HG02852 (cell line): ENCODE data around the gene GNB3.
A peak's percentile ranks its signal among the peaks of the same experiment; 100 is the strongest.
"Not testable (repeated sequence)": the region's sequence is repeated elsewhere in the genome, so short reads cannot be mapped to it uniquely, and the experiment has no call there.

Experiments
- ATAC-seq: cut with Tn5 transposase; IDR thresholded peaks from one replicate; pipeline ENCODE4 v1.9.1; 2021; ENCODE audit warnings: mild to moderate bottlenecking, moderate library complexity; ENCODE audit not compliant: unreplicated experiment

Gene GNB3

DNA sequence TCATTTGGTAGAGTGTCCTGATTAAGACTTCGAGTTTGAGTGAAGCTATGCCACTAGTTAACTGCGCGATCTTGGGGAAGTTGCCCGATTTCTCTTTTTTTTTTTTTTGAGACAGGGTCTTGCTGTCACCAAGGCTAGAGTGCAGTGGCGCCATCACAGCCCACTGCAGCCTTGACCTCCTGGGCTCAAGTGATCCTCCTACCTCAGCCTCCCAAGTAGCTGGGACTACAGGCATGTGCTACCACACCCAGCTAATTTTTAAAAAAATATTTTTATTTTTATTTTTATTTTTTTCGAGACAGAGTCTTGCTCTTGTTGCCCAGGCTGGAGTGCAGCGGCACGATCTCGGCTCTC, 33.3 kb downstream of the GNB3 start:
- not testable (repeated sequence) for ATAC-seq

DNA sequence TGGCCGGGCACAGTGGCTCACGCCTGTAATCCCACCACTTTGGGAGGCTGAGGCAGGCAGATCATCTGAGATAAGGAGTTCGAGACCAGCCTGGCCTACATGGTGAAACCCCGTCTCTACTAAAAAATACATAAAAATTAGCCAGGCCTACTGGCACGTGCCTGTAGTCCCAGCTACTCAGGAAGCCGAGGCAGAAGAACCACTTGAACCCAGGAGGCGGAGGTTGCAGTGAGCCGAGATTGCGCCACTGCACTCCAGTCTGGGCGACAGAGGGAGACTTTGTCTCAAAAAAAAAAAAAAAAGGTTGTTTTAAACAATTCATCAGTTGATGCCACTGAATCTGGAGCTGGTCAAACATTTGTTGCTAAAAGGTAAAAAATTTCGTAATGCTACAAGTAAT, 39.1 kb downstream of the GNB3 start:
- ATAC-seq: not testable (repeated sequence)

DNA sequence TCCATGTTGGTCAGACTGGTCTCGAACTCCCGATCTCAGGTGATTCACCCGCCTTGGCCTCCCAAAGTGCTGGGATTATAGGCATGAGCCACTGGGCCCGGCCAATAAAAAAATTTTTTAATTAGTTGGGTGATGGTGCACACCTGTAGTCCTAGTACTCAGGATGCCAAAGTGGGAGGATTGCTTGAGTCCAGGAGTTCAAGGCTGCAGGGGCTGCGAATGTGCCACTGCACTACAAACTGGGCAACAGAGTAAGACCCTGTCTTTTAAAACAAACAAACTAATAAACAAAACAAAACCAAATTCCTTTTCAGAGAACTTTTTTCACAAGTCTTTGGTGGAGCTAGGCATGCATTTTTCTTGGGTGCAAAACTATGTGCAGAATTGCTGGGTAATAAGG, 42.5 kb downstream of the GNB3 start:
- ATAC-seq: no peak

DNA sequence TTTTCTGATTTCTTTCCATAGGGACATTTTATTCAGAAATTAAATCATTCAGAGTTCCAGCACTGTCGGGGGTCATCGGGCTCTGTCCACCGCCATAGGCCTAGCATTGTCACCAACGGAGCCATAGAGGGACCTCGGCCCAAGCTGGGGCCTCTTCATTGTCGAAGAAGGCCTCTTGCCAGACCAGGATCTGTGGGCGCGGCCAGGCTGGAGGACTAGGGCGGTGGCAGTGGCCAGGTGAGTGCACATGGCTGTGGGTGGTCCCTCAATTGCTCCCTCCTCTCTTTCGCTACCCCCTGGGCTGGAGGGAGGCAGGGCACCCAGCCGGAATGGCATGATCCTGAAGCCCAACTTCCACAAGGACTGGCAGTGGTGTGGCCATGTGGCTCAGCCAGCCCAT, 43.0 kb downstream of the GNB3 start:
- no peak for ATAC-seq

DNA sequence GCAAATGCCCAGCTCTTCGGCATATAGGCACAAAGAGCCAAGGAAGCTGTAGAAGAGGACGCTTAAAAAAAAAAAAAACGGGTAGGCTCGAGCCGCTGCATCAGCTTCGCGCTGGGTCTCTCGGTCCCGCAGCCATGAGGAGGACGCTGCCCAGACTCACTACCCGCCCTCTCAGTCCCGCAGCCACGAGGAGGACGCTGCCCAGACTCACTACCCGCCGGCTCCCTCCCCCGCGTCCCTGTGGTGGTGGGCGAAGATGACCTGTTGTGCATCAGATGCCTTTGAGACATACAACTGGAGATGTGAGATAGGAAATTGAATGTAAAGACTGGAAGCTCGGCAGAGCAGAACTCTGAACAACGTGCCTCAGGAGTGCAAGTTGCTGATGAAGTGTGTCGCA, 43.8 kb downstream of the GNB3 start:
- no peak for ATAC-seq

DNA sequence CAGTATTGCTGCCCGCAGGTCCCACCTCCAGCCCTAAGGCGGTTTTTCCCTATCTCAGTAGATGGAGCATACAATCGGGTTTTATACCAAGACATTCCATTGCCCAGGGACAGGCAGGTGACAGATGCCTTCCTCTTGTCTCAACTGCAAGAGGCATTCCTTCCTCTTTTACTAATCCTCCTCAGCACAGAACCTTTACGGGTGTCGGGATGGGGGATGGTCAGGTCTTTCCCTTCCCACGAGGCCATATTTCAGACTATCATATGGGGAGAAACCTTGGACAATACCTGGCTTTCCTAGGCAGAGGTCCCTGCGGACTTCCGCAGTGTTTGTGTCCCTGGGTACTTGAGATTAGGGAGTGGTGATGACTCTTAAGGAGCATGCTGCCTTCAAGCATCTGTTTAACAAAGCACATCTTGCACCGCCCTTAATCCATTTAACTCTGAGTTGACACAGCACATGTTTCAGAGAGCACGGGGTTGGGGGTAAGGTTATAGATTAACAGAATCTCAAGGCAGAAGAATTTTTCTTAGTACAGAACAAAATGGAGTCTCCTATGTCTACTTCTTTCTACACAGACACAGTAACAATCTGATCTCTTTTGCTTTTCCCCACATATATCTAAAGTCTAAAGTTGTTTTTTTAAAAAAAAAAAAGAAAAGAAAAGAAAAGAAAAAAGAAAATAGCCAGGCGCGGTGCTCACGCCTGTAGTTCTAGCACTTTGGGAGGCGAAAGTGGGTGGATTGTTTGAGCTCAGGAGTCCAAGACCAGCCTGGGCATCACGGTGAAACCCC, 45.7 kb downstream of the GNB3 start:
- not testable (repeated sequence) for ATAC-seq

DNA sequence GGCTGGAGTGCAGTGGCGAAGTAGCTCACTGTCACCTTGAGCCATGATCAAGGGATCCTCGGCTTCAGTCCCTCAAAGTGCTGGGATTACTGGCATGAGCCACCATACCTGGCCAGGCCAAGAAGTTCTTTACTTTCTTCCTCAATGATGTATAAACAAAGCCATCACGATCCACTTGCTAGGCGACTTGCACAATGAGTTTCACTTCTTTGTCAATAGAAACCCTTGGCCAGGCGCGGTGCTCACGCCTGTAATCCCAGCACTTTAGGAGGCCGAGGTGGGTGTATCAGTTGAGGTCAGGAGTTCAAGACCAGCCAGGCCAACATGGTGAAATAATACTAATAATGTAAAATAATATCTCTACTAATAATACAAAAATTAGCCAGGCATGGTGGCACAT, 46.7 kb downstream of the GNB3 start:
- no peak for ATAC-seq

DNA sequence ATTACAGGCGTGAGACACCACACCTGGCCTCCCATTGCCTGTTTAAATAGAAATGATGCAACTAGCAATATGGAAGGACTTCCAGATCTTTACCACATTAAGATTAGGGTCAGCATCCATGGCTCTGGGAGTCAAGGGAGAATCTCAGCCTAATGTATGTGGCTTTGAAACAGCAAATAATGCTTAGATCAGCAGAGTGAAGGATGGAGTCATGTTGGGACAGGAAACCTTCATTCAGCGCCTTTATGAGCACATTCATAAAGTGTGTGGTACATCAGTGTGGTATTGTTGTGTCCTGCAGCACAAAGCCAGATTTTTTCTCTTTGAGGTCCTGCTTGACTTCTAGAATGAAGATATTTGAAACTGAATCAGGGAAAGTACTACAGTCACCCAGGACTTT, 47.6 kb downstream of the GNB3 start:
- ATAC-seq: no peak

DNA sequence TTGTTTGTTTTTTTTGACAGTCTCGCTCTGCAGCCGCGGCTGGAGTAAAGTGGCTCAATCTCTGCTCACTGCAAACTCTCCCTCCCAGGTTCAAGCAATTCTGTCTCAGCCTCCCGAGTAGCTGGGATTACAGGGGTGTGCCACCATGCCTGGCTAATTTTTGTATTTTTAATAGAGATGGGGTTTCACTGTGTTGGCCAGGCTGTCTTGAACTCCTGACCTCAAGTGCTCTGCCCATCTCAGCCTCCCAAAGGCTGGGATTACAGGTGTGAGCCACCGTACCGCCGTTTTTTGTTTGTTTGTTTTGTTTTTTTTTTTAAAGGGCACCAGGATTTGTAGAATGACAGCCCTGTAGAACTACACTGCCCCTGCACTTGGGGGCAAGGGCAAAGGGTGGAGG, 48.1 kb downstream of the GNB3 start:
- not testable (repeated sequence) for ATAC-seq

DNA sequence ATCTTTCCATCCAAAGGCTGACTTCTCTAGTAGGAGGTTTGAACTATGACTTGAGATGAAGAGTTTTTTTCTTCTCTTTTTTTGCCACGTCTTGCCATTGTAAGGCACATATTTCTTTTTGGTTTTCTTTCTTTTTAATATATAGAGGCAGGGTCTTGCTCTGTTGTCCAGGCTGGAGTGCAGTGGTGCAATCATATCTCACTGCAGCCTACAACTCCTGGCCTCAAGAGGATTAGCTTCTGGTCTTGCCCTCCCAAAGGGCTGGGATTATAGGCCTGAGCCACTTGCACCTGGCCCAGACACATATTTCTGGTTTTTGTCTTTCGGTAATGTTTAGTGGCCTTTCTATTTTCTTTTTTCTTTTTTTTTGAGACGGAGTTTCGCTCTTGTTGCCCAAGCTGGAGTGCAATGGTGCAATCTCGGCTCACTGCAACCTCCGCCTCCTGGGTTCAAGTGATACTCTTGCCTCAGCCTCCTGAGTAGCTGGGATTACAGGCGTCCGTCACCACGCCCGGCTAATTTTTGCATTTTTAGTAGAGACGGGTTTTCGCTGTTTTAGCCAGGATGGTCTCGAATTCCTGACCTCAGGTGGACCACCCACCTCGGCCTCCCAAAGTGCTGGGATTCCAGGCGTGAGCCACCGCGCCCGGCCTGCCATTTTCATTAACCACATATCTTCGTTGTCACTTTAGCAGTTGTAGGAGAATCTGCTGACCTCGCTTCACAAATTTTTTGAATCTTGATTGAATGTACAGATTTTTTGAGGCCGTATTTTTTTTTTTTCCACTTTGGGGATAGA, 49.2 kb downstream of the GNB3 start:
- not testable (repeated sequence) for ATAC-seq

DNA sequence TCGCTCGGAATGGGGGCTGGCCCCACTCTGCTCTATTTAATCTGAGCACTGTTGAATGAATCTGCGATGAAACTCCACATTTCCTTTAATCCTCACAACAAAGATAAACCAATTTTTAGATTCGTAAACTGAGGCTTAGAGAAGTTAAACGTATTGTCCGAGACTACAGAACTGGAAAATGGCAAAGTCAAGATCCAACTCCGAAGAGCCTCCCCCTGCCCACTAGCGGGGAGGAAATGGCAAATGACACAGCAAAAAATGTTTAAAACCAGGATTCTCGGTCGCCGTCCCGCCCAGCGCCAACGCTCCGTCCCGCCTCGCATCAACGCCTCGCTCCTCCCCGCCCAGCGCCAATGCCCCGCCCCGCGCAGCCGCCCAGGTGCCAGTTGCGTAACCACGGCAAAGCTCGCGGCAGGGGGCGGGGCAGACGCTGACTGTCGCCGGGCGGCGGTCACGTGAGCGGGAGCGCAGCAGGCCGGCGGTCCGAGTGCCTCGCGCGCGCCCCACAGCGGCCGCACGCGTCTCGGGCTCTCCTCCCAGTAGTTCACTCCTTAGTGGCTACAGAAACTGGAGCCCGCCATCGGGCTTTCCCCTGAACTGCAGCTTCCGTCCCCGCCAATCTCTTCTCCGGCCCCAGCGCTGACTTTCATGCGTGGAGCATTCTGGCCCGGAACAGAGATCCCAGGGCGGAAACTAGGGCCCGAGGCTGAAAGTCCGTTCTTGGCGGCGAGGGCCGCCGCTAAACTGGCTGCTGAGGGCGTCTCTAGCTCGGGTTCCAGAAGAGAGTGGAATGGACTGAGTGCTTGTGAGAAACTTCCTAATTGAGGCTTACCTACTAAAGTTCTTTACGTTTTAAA, 50.3 kb downstream of the GNB3 start:
- ATAC-seq: peak; percentile 96

DNA sequence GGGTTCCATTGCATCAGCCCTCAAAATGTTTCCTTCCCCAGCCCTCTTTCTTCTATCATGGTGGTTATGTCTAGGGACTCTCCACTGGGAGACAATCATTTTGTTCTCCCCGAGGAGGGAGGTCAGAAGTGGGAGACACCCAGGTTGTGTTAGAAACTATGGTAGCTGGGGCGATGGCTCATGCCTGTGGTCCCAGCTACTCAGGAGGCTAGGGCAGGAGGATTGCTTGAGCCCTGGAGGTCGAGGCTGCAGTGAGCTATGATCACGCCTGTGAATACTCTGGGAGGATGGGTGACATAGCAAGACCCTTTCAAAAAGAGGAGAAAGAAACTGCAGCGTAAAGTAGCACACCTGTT, 50.9 kb downstream of the GNB3 start:
- no peak for ATAC-seq

DNA sequence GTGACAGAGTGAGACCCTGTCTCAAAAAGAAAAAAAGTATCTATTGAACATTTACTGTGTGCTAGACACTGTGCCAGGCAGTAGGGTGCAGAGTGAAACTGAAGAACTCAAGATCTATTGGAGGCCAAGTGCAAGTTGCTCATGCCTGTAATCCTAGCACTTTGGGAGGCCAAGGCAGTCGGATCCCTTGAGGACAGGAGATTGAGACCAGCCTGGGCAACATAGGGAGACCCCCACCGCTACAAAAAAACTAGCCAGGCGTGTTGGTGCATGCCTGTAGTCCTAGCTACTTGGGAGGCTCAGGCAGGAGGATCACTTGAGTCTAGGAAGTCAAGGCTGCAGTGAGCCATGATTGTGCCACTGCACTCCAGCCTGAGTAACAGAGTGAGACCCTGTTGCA, 52.0 kb downstream of the GNB3 start:
- ATAC-seq: not testable (repeated sequence)

DNA sequence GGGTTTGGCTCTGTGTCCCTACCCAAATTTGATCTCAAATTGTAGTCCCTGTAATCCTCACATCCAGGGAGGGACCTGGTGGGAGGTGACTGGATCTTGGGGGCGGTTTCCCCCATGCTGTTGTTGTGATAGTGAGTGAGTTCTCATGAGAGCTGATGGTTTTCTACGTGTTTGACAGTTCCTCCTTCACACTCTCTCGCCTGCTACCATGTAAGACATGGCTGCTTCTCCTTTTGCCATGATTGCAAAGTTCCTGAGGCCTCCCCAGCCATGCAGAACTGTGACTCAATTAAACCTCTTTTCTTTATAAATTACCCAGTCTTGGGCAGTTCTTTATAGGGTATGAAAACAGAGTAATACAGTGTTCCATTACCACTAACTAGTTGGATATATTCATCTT, 53.6 kb downstream of the GNB3 start:
- ATAC-seq: no peak
